Liver (tissue), 9 donors: ENCODE data around the gene USH2A. TPM values are rescaled to one million over a fixed set of nuclear protein-coding genes. Genes with fewer than 3 reads are reported as not detected.

Source experiments
- DNase-seq: peaks from one replicate; pipeline ENCODE4 v3.0.0-alpha.2; 2017; ENCODE audit warnings: low spot score
- H3K27ac ChIP-seq, 2 donors: one replicate each; pipeline ENCODE4 v1.7.0; 2013; ENCODE audit warnings: inconsistent platforms in 2 of 2, low read length in 2 of 2, control low read depth in 1 of 2, low read depth in 1 of 2, mild to moderate bottlenecking in 1 of 2
- H3K27me3 ChIP-seq, 4 donors: one replicate each; pipeline versions ENCODE4 v1.6.1 to v1.7.0; 2013; ENCODE audit warnings: low read length in 3 of 4, inconsistent platforms in 1 of 4, mild to moderate bottlenecking in 1 of 4, moderate library complexity in 1 of 4; ENCODE audit not compliant: control insufficient read depth in 4 of 4, insufficient read depth in 4 of 4
- H3K36me3 ChIP-seq, 4 donors: one replicate each; pipeline versions ENCODE4 v1.6.1 to v1.7.0; 2013; ENCODE audit warnings: low read length in 3 of 4, mild to moderate bottlenecking in 3 of 4, low read depth in 1 of 4, moderate library complexity in 1 of 4; ENCODE audit not compliant: control insufficient read depth in 4 of 4, insufficient read depth in 3 of 4
- H3K4me1 ChIP-seq, 4 donors: one replicate each; pipeline versions ENCODE4 v1.6.1 to v1.7.0; 2013; ENCODE audit warnings: low read length in 3 of 4, mild to moderate bottlenecking in 3 of 4, moderate library complexity in 1 of 4; ENCODE audit not compliant: control insufficient read depth in 4 of 4, insufficient read depth in 4 of 4
- H3K4me3 ChIP-seq, 3 donors: one replicate each; pipeline versions ENCODE4 v1.6.1 to v1.7.0; 2013; ENCODE audit warnings: low read length in 3 of 3, control low read depth in 1 of 3, low read depth in 1 of 3, mild to moderate bottlenecking in 1 of 3
- H3K9ac ChIP-seq, 2 donors: one replicate each; pipeline ENCODE4 v1.7.0; 2013; ENCODE audit warnings: low read length in 2 of 2, mild to moderate bottlenecking in 2 of 2, moderate library complexity in 2 of 2, control low read depth in 1 of 2, low read depth in 1 of 2
- H3K9me3 ChIP-seq, 4 donors: one replicate each; pipeline versions ENCODE4 v1.6.1 to v1.7.0; 2013; ENCODE audit warnings: low read length in 3 of 4; ENCODE audit not compliant: control insufficient read depth in 4 of 4
- ATF3 ChIP-seq: IDR thresholded peaks from 2 replicates; pipeline ENCODE4 v1.6.1; 2016; ENCODE audit warnings: antibody characterized with exemption
- CTCF ChIP-seq: fragments of 150-350 bp; IDR thresholded peaks from 2 replicates; pipeline ENCODE4 v1.5.1; 2017; ENCODE audit warnings: improper control_type of control experiment, low read depth, low read length; ENCODE audit not compliant: missing input control
- GABPA ChIP-seq, 2 donors: IDR thresholded peaks in 1 of 2; conservative IDR thresholded peaks in 1 of 2; 2 replicates each; pipeline ENCODE4 v1.6.1; 2016; ENCODE audit warnings: antibody characterized with exemption in 2 of 2, mild to moderate bottlenecking in 1 of 2, moderate library complexity in 1 of 2
- HNF4A ChIP-seq, 2 donors: conservative IDR thresholded peaks; 2 replicates each; pipeline ENCODE4 v1.6.1; 2016; ENCODE audit warnings: antibody characterized with exemption in 2 of 2, mild to moderate bottlenecking in 2 of 2
- MAX ChIP-seq: IDR thresholded peaks from 2 replicates; pipeline ENCODE4 v1.6.1; 2016; ENCODE audit warnings: antibody characterized with exemption
- RAD21 ChIP-seq, 2 donors: IDR thresholded peaks; 2 replicates each; pipeline ENCODE4 v1.6.1; 2016; ENCODE audit warnings: antibody characterized with exemption in 2 of 2, mild to moderate bottlenecking in 2 of 2
- REST ChIP-seq: IDR thresholded peaks from 2 replicates; pipeline ENCODE4 v1.6.1; 2016; ENCODE audit warnings: antibody characterized with exemption, mild to moderate bottlenecking
- RXRA ChIP-seq, 2 donors: IDR thresholded peaks; 2 replicates each; pipeline ENCODE4 v1.6.1; 2017 to 2018; ENCODE audit warnings: antibody characterized with exemption in 2 of 2, mild to moderate bottlenecking in 1 of 2
- TAF1 ChIP-seq: conservative IDR thresholded peaks from 2 replicates; pipeline ENCODE4 v1.6.1; 2016; ENCODE audit warnings: antibody characterized with exemption, mild to moderate bottlenecking
- polyA plus RNA-seq, 2 donors: library from polyadenylated mRNA; stranded (reverse) in 1 of 2; unstranded in 1 of 2; fragments of 200-250 nt in 1 of 2; fragments of >200 nt in 1 of 2; fragmentation: Nextera tagmentation in 1 of 2; extraction: Ambion mirVana in 1 of 2; gene quantifications; one replicate each; pipeline versions ENCODE4 v1.2.1 to v1.2.3, GENCODE V29; 2013 to 2015
- total RNA-seq, 2 donors: library from RNA; depleted of rRNA; stranded (reverse); fragments of >200 nt; gene quantifications; one replicate each; pipeline ENCODE4 v1.2.3, GENCODE V29; 2014
- donor health status: healthy.
- donor health status: healthy.
- donor health status: healthy.
- donor health status: healthy.
- donor health status: healthy.

The USH2A gene
- total and polyA plus RNA-seq, 4 donors: 0.14 to 1.0 (median 0.31) TPM

- no peak for DNase-seq
- no peaks in the 10 kb centered on the region for H3K9me3 ChIP-seq
Observed at GRCh38 chr1:215825056-215825455, 598.2 kb downstream of the USH2A start.

GRCh38 chr1:215824245-215824644 is 599.0 kb downstream of the USH2A start:
- H3K4me3 ChIP-seq: no peak overlapping the region
- H3K27me3 ChIP-seq: no peaks in the 10 kb centered on the region
- TF ChIP-seq GABPA (IDR thresholded peaks at IDR 0.05 in 1 of 2, conservative IDR thresholded peaks at IDR 0.05 in 1 of 2) (no peak), CTCF (peak; percentile 70), RAD21 (IDR thresholded peaks at IDR 0.05) (peak; percentile 88 to 89), TAF1 (no peak)
- H3K27ac ChIP-seq: no peak overlapping the region
- H3K9me3 ChIP-seq: no peaks in the 10 kb centered on the region
- no peak overlapping the region for H3K9ac ChIP-seq
- H3K36me3 ChIP-seq: no peaks in the 10 kb centered on the region
- no peaks in the 10 kb centered on the region for H3K4me1 ChIP-seq
- DNase-seq: no peak

More at GRCh38 chr1:215825056-215825455, 598.2 kb downstream of the USH2A start:
- Histone ChIP-seq H3K9ac (no peak overlapping the region), H3K4me1 (no peaks in the 10 kb centered on the region), H3K36me3 (no peaks in the 10 kb centered on the region), H3K4me3 (no peak overlapping the region), H3K27me3 (no peaks in the 10 kb centered on the region), H3K27ac (no peak overlapping the region)
- TF ChIP-seq HNF4A (conservative IDR thresholded peaks at IDR 0.05) (no peak), ATF3 (no peak), GABPA (IDR thresholded peaks at IDR 0.05 in 1 of 2, conservative IDR thresholded peaks at IDR 0.05 in 1 of 2) (no peak), MAX (no peak), CTCF (no peak), RAD21 (IDR thresholded peaks at IDR 0.05) (no peak), REST (no peak), RXRA (IDR thresholded peaks at IDR 0.05) (no peak)
